SK-N-SH treated with all-trans-retinoic acid at 6 μM for 48 hours (cell line): Measurements from ENCODE around the gene WFDC5.

Experiments
- ARNTL ChIP-seq: fragments of 450-650 bp; formaldehyde crosslinking; IDR thresholded peaks from 2 replicates; pipeline ENCODE4 v1.5.0; 2020; ENCODE audit warnings: low read depth, mild to moderate bottlenecking, moderate library complexity, borderline replicate concordance
- GLIS3 ChIP-seq: fragments of 250-450 bp; sonication (Bioruptor Pico); IDR thresholded peaks from 2 replicates; pipeline ENCODE4 v1.5.0; 2020; ENCODE audit warnings: mild to moderate bottlenecking, moderate library complexity
- ISL1 ChIP-seq: fragments of 250-450 bp; sonication (Bioruptor Pico); IDR thresholded peaks from 2 replicates; pipeline ENCODE4 v2.1.2; 2022; ENCODE audit warnings: mild to moderate bottlenecking, moderate library complexity
- PATZ1 ChIP-seq: fragments of 250-450 bp; sonication (Bioruptor Pico); IDR thresholded peaks from 2 replicates; pipeline ENCODE4 v1.8.0; 2020; ENCODE audit warnings: mild to moderate bottlenecking, moderate library complexity, borderline replicate concordance
- RARB ChIP-seq: fragments of 250-450 bp; sonication (Bioruptor Pico); IDR thresholded peaks from 2 replicates; pipeline ENCODE4 v1.8.0; 2021; ENCODE audit warnings: mild to moderate bottlenecking, moderate library complexity
- ZFP3 ChIP-seq: fragments of 250-450 bp; sonication (Bioruptor Pico); IDR thresholded peaks from 2 replicates; pipeline ENCODE4 v1.5.0; 2020; ENCODE audit warnings: mild to moderate bottlenecking, moderate library complexity

- TF ChIP-seq RARB (CRISPR knock-in tag) = no peak
- no peak for TF ChIP-seq GLIS3 (CRISPR knock-in tag)
- no peak for TF ChIP-seq ZFP3 (CRISPR knock-in tag)
- no peak for TF ChIP-seq ARNTL (CRISPR knock-in tag)
- TF ChIP-seq PATZ1 (CRISPR knock-in tag) = no peak
- TF ChIP-seq ISL1 = no peak
Observed at GRCh38 chr20:45067087-45067486, 47.9 kb downstream of the WFDC5 start.
